ENCODE results near the gene SLC1A7. TPM values are rescaled to one million over a fixed set of nuclear protein-coding genes. Genes with fewer than 3 reads are reported as not detected.

Gene SLC1A7
- total RNA-seq, 2 donors from 2014 or later: 0.58 to 1.1 TPM

GRCh38 chr1:53138991-53139884 lies 3.2 kb downstream of the SLC1A7 start:
- intact Hi-C loops (cut with DNase I, micrococcal nuclease): no loop called here
- no peak for DNase-seq
- no peak for ATAC-seq

- ATAC-seq: no peak
- intact Hi-C loops (cut with DNase I, micrococcal nuclease): no loop called here
- no peak for DNase-seq
These were observed 4.7 kb downstream of the SLC1A7 start for GRCh38 chr1:53137729-53138128.

GRCh38 chr1:53135735-53136114 lies 6.7 kb downstream of the SLC1A7 start:
- DNase-seq (peak in 1 of 2 donors; percentile 53), ATAC-seq (peak; percentile 79)
- intact Hi-C loops (cut with DNase I, micrococcal nuclease): no loop called here

GRCh38 chr1:53134961-53135734 lies 7.3 kb downstream of the SLC1A7 start:
- ATAC-seq (peak; percentile 86), DNase-seq (peak in 1 of 2 donors; percentile 64)
- intact Hi-C loops (cut with DNase I, micrococcal nuclease): no loop called here

- ATAC-seq (no peak), DNase-seq (no peak)
- intact Hi-C loops (cut with DNase I, micrococcal nuclease): no loop called here
These were observed 8.4 kb downstream of the SLC1A7 start for GRCh38 chr1:53134042-53134485.

- no peak for ATAC-seq
- no peak for DNase-seq
- intact Hi-C loops (cut with DNase I, micrococcal nuclease): no loop called here
These were observed 9.0 kb downstream of the SLC1A7 start for GRCh38 chr1:53133261-53134041.

GRCh38 chr1:53132176-53132575 lies 10.3 kb downstream of the SLC1A7 start:
- no peak for ATAC-seq
- intact Hi-C loops (cut with DNase I, micrococcal nuclease): no loop called here
- no peak for DNase-seq

- intact Hi-C loops (cut with DNase I, micrococcal nuclease): no loop called here
- ATAC-seq: no peak
- no peak for DNase-seq
These were observed 10.9 kb downstream of the SLC1A7 start for GRCh38 chr1:53131590-53131938.

GRCh38 chr1:53130878-53131589 lies 11.4 kb downstream of the SLC1A7 start:
- intact Hi-C loops (cut with DNase I, micrococcal nuclease): no loop called here
- DNase-seq: no peak
- ATAC-seq: no peak

GRCh38 chr1:53130598-53130877 lies 11.9 kb downstream of the SLC1A7 start:
- DNase-seq: no peak
- no peak for ATAC-seq
- intact Hi-C loops (cut with DNase I, micrococcal nuclease): no loop called here

- intact Hi-C loops (cut with DNase I, micrococcal nuclease): no loop called here
- no peak for DNase-seq
- no peak for ATAC-seq
These were observed 12.4 kb downstream of the SLC1A7 start for GRCh38 chr1:53129891-53130597.

GRCh38 chr1:53128401-53128800 lies 14.0 kb downstream of the SLC1A7 start:
- DNase-seq (no peak), ATAC-seq (no peak)
- intact Hi-C loops (cut with DNase I, micrococcal nuclease): no loop called here

- intact Hi-C loops (cut with DNase I, micrococcal nuclease): no loop called here
- ATAC-seq (no peak), DNase-seq (peak in 1 of 2 donors; percentile 18)
These were observed 14.9 kb downstream of the SLC1A7 start for GRCh38 chr1:53127546-53127945.

GRCh38 chr1:53126495-53126894 lies 15.9 kb downstream of the SLC1A7 start:
- DNase-seq: no peak
- intact Hi-C loops (cut with DNase I, micrococcal nuclease): no loop called here
- no peak for ATAC-seq

GRCh38 chr1:53125623-53126360 lies 16.6 kb downstream of the SLC1A7 start:
- ATAC-seq (no peak), DNase-seq (no peak)
- intact Hi-C loops (cut with DNase I, micrococcal nuclease): no loop called here

- intact Hi-C loops (cut with DNase I, micrococcal nuclease): no loop called here
- DNase-seq (no peak), ATAC-seq (no peak)
These were observed 17.3 kb downstream of the SLC1A7 start for GRCh38 chr1:53125122-53125521.

GRCh38 chr1:53123453-53124140 lies 18.8 kb downstream of the SLC1A7 start:
- intact Hi-C loops (cut with DNase I, micrococcal nuclease): no loop called here
- ATAC-seq (no peak), DNase-seq (peak in 1 of 2 donors; percentile 46)

Data from left colon (tissue), 2 donors.